Caco-2 (cell line): ENCODE measurements around the gene CYP2A7. TPM values are rescaled to one million over a fixed set of nuclear protein-coding genes. Genes with fewer than 3 reads are reported as not detected.
"Not testable (repeated sequence)": the region's sequence is repeated elsewhere in the genome, so short reads cannot be mapped to it uniquely, and the experiment has no call there.

Experiments used
- BruUV-seq: library from RNA; stranded (reverse); fragments of 400-500 nt; replicated peaks from 2 replicates; lab custom pipeline; 2021; lab: Mats Ljungman, UMichigan
- CTCF ChIA-PET: fragments of 300-600 bp; sonication (Branson Sonifier 250); formaldehyde crosslinking; loops from one replicate; lab custom pipeline; 2022; ENCODE audit warnings: antibody characterized with exemption; lab: Charles Lee
- POLR2A ChIA-PET: fragments of 300-600 bp; sonication (Branson Sonifier 250); formaldehyde crosslinking; loops from one replicate; lab custom pipeline; 2022; ENCODE audit warnings: antibody characterized with exemption; lab: Charles Lee
- DNase-seq, 2 experiments: peaks; one replicate each; pipeline versions ENCODE4 v3.0.0 to v3.0.0-alpha.2; 2020 to 2022
- H3K27me3 ChIP-seq: replicated peaks from 2 replicates; pipeline ENCODE4 v1.6.0; 2011; ENCODE audit warnings: low read length; ENCODE audit not compliant: control insufficient read depth, insufficient read depth
- H3K36me3 ChIP-seq: 2 replicates; pipeline ENCODE4 v1.5.1; 2011; ENCODE audit warnings: low read length; ENCODE audit not compliant: control insufficient read depth, insufficient read depth
- H3K4me1 ChIP-seq: fragments of 250-450 bp; sonication (Bioruptor Pico); 2 replicates; pipeline ENCODE4 v1.5.1; 2020; ENCODE audit warnings: mild to moderate bottlenecking
- H3K4me3 ChIP-seq: 2 replicates; pipeline ENCODE4 v1.5.1; 2011; ENCODE audit warnings: low read depth, mild to moderate bottlenecking, control low read depth, low read length
- H3K9me3 ChIP-seq: fragments of 250-450 bp; sonication (Bioruptor Pico); 2 replicates; pipeline ENCODE4 v1.5.1; 2020; ENCODE audit warnings: mild to moderate bottlenecking, moderate library complexity
- H3K27ac Mint-ChIP-seq: one replicate; pipeline ENCODE4 v1.8.0; 2022; ENCODE audit warnings: mixed read lengths; ENCODE audit not compliant: unreplicated experiment
- H3K27me3 Mint-ChIP-seq: one replicate; pipeline ENCODE4 v1.8.0; 2022; ENCODE audit warnings: mixed read lengths; ENCODE audit not compliant: insufficient read depth, unreplicated experiment
- H3K36me3 Mint-ChIP-seq: one replicate; pipeline ENCODE4 v1.8.0; 2022; ENCODE audit warnings: mild to moderate bottlenecking, mixed read lengths; ENCODE audit not compliant: insufficient read depth, unreplicated experiment
- H3K4me1 Mint-ChIP-seq: one replicate; pipeline ENCODE4 v1.8.0; 2022; ENCODE audit warnings: low read depth, mixed read lengths; ENCODE audit not compliant: unreplicated experiment
- H3K4me3 Mint-ChIP-seq: one replicate; pipeline ENCODE4 v1.8.0; 2022; ENCODE audit warnings: mild to moderate bottlenecking, moderate library complexity, mixed read lengths; ENCODE audit not compliant: unreplicated experiment
- H3K9me3 Mint-ChIP-seq: one replicate; pipeline ENCODE4 v1.8.0; 2022; ENCODE audit warnings: mixed read lengths; ENCODE audit not compliant: unreplicated experiment
- CTCF ChIP-seq, 2 experiments: fragments of 200-600 bp in 1 of 2; IDR thresholded peaks; 1 replicate in 1 of 2; 2 replicates in 1 of 2; pipeline versions ENCODE4 v1.5.1 to v1.8.0; 2011 to 2022; ENCODE audit warnings: antibody characterized with exemption in 1 of 2, control low read depth in 1 of 2, inconsistent platforms in 1 of 2, low read depth in 1 of 2, low read length in 1 of 2, mild to moderate bottlenecking in 1 of 2, moderate library complexity in 1 of 2; ENCODE audit not compliant: insufficient read depth in 1 of 2, severe bottlenecking in 1 of 2, unreplicated experiment in 1 of 2
- intact Hi-C: fragments of 100-400 bp; cut with micrococcal nuclease; formaldehyde crosslinking; loops from one replicate; pipeline ENCODE4 v1.10.0; 2022; ENCODE audit not compliant: unreplicated experiment
- total RNA-seq: library from RNA; stranded (reverse); gene quantifications from 2 replicates; pipeline ENCODE4 v1.2.3, GENCODE V29; 2022

Gene CYP2A7
- total RNA-seq, 1 experiment from 2014 or later: not detected

GRCh38 chr19:40872209-40872608, 9.8 kb downstream of the CYP2A7 start:
- Histone ChIP-seq H3K4me3 (no peak overlapping the region), H3K4me1 (no peaks in the 10 kb centered on the region), H3K9me3 (no peaks in the 10 kb centered on the region), H3K36me3 (no peaks in the 10 kb centered on the region), H3K27me3 (no peaks in the 10 kb centered on the region)
- Mint-ChIP-seq H3K9me3 (peaks cover 10% of the 10 kb centered on the region), H3K4me3 (no peak overlapping the region), H3K4me1 (no peaks in the 10 kb centered on the region), H3K27ac (no peak overlapping the region), H3K36me3 (no peaks in the 10 kb centered on the region), H3K27me3 (no peaks in the 10 kb centered on the region)
- TF ChIP-seq CTCF (IDR thresholded peaks at IDR 0.05; ENCODE audit: insufficient read depth in 1 of 2, low read depth in 1 of 2, low read length in 1 of 2, severe bottlenecking in 1 of 2, unreplicated experiment in 1 of 2): no peak
- CTCF ChIA-PET: no interaction called here
- DNase-seq: no peak
- no TSS peak for BruUV-seq
- intact Hi-C loops: no loop called here
- POLR2A ChIA-PET: no interaction called here

DNA sequence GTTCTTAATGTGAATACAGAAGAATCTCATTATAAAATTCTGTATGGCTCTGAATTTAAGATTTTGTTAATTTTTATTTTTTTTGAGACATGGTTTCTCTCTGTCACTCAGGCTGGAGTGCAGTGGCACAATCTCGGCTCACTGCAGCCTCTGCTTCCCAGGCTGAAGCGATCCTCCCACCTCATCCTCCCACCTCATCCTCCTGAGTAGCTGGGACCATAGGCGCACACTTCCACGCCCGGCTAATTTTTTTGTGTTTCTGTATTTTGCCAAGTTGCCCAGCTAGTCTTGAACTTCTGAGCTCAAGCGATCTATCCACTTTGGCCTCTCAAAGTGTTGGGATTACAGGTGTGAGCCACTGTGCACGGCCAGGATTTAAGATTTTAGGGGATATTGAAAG, 14.3 kb downstream of the CYP2A7 start:
- Histone ChIP-seq H3K36me3 (no peaks in the 10 kb centered on the region), H3K4me1 (peaks cover 15% of the 10 kb centered on the region), H3K9me3 (no peaks in the 10 kb centered on the region), H3K27me3 (no peaks in the 10 kb centered on the region), H3K4me3 (no peak overlapping the region)
- Mint-ChIP-seq H3K36me3 (peaks cover 5% of the 10 kb centered on the region), H3K4me3 (no peak overlapping the region), H3K27ac (peak overlapping the region; percentile 85), H3K27me3 (no peaks in the 10 kb centered on the region), H3K4me1 (peaks cover 7% of the 10 kb centered on the region), H3K9me3 (peaks cover 10% of the 10 kb centered on the region)
- intact Hi-C loops: no loop called here
- no peak for TF ChIP-seq CTCF (IDR thresholded peaks at IDR 0.05; ENCODE audit: insufficient read depth in 1 of 2, low read depth in 1 of 2, low read length in 1 of 2, severe bottlenecking in 1 of 2, unreplicated experiment in 1 of 2)
- CTCF ChIA-PET: no interaction called here
- POLR2A ChIA-PET: interaction anchor here (0.6 kb wide), 1 partner anchor 283 kb away, joined by 5 read pairs; no protein-coding TSS in a partner anchor
- no TSS peak for BruUV-seq
- DNase-seq: no peak

- H3K36me3 Mint-ChIP-seq, intact Hi-C loops, DNase-seq, CTCF ChIA-PET, H3K36me3 ChIP-seq, H3K27me3 Mint-ChIP-seq, H3K4me3 ChIP-seq, H3K27me3 ChIP-seq, H3K9me3 Mint-ChIP-seq, H3K9me3 ChIP-seq, H3K4me1 Mint-ChIP-seq, H3K4me3 Mint-ChIP-seq: not testable (repeated sequence)
- POLR2A ChIA-PET: interaction anchor here (0.6 kb wide), 1 partner anchor 22 kb away, joined by 15 read pairs; no protein-coding TSS in a partner anchor
- H3K4me1 ChIP-seq: peaks cover 15% of the 10 kb centered on the region
- H3K27ac Mint-ChIP-seq: peak overlapping the region; percentile 69
- TSS peak; percentile 68 for BruUV-seq
These were observed 17.1 kb downstream of the CYP2A7 start for GRCh38 chr19:40864739-40865496.
